ENCODE data around the gene DPP4.

The DPP4 gene

GRCh38 chr2:161994761-161995520, 79.1 kb downstream of the DPP4 start:
- no peak for TF ChIP-seq CTCF (IDR thresholded peaks at IDR 0.05; ENCODE audit: insufficient read depth, low read depth, low read length, missing control alignments)
- H3K4me3 ChIP-seq (ENCODE audit: low read length), result no peak overlapping the region
- DNase-seq (ENCODE audit: low read depth), result no peak

GRCh38 chr2:161992531-161992930, 81.5 kb downstream of the DPP4 start:
- no peak for TF ChIP-seq CTCF (IDR thresholded peaks at IDR 0.05; ENCODE audit: insufficient read depth, low read depth, low read length, missing control alignments)
- no peak overlapping the region for H3K4me3 ChIP-seq (ENCODE audit: low read length)
- DNase-seq (ENCODE audit: low read depth), result no peak

DNA sequence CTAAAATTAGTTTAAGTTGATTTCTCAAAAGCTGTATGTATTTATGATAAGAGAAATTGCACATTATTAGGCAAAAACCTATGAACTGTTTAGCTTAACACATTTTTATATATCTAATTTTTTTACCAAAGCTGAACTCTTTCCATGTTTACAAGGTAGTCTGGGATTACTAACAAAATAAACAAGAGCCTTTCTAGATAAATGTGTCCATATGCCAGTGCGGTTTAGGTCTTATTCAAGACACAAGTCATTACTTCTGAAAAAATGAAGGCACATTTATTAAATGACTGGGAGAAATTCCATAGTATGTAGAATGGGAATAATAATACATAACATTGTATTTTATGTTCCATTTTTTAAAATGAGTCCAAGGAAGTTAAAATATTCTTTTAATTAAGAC, 82.0 kb downstream of the DPP4 start:
- no peak overlapping the region for H3K4me3 ChIP-seq (ENCODE audit: low read length)
- DNase-seq (ENCODE audit: low read depth), result no peak
- TF ChIP-seq CTCF (IDR thresholded peaks at IDR 0.05; ENCODE audit: insufficient read depth, low read depth, low read length, missing control alignments), result no peak

GRCh38 chr2:161990741-161991140, 83.3 kb downstream of the DPP4 start:
- no peak for TF ChIP-seq CTCF (IDR thresholded peaks at IDR 0.05; ENCODE audit: insufficient read depth, low read depth, low read length, missing control alignments)
- peak; percentile 84 for DNase-seq (ENCODE audit: low read depth)
- H3K4me3 ChIP-seq (ENCODE audit: low read length), result no peak overlapping the region

GRCh38 chr2:161990036-161990435, 84.0 kb downstream of the DPP4 start:
- DNase-seq (ENCODE audit: low read depth), result peak; percentile 75

GRCh38 chr2:161988589-161988988, 85.4 kb downstream of the DPP4 start:
- TF ChIP-seq CTCF (IDR thresholded peaks at IDR 0.05; ENCODE audit: insufficient read depth, low read depth, low read length, missing control alignments), result peak; percentile 10
- DNase-seq (ENCODE audit: low read depth), result peak; percentile 42
- no peak overlapping the region for H3K4me3 ChIP-seq (ENCODE audit: low read length)

More at GRCh38 chr2:161990036-161990435, 84.0 kb downstream of the DPP4 start:
- no peak overlapping the region for H3K4me3 ChIP-seq (ENCODE audit: low read length)
- TF ChIP-seq CTCF (IDR thresholded peaks at IDR 0.05; ENCODE audit: insufficient read depth, low read depth, low read length, missing control alignments), result no peak

GRCh38 chr2:161987311-161987710, 86.7 kb downstream of the DPP4 start:
- no peak for DNase-seq (ENCODE audit: low read depth)
- no peak overlapping the region for H3K4me3 ChIP-seq (ENCODE audit: low read length)
- TF ChIP-seq CTCF (IDR thresholded peaks at IDR 0.05; ENCODE audit: insufficient read depth, low read depth, low read length, missing control alignments), result no peak

All from epithelial cell of esophagus (primary cell).